Measurements from ENCODE around the gene LZTS3.
A peak's percentile ranks its signal among the peaks of the same experiment; 100 is the strongest.
"Not testable (repeated sequence)": the region's sequence is repeated elsewhere in the genome, so short reads cannot be mapped to it uniquely, and the experiment has no call there.

LZTS3 gene

GRCh38 chr20:3192226-3193015 is 19.1 kb upstream of the LZTS3 start:
- DNase-seq (ENCODE audit: low spot score), result no peak
- no peak for FAIRE-seq

- DNase-seq (ENCODE audit: low spot score) (no peak), FAIRE-seq (no peak)
These were observed 17.3 kb upstream of the LZTS3 start for GRCh38 chr20:3190681-3191111.

GRCh38 chr20:3189561-3190131 is 16.3 kb upstream of the LZTS3 start:
- DNase-seq (ENCODE audit: low spot score) (no peak), FAIRE-seq (no peak)

GRCh38 chr20:3188823-3189413 is 15.6 kb upstream of the LZTS3 start:
- DNase-seq (ENCODE audit: low spot score), result no peak
- no peak for FAIRE-seq

GRCh38 chr20:3187861-3188260 is 14.5 kb upstream of the LZTS3 start:
- DNase-seq (ENCODE audit: low spot score); FAIRE-seq: not testable (repeated sequence)

GRCh38 chr20:3183896-3184612 is 10.7 kb upstream of the LZTS3 start:
- no peak for DNase-seq (ENCODE audit: low spot score)
- FAIRE-seq, result no peak

GRCh38 chr20:3182429-3182828 is 9.1 kb upstream of the LZTS3 start:
- not testable (repeated sequence) for DNase-seq (ENCODE audit: low spot score); FAIRE-seq

- DNase-seq (ENCODE audit: low spot score) (no peak), FAIRE-seq (no peak)
These were observed 7.9 kb upstream of the LZTS3 start for GRCh38 chr20:3181270-3181669.

GRCh38 chr20:3180319-3180718 is 7.0 kb upstream of the LZTS3 start:
- DNase-seq (ENCODE audit: low spot score) (no peak), FAIRE-seq (no peak)

- FAIRE-seq (no peak), DNase-seq (ENCODE audit: low spot score) (no peak)
These were observed 4.6 kb upstream of the LZTS3 start for GRCh38 chr20:3177746-3178485.

- DNase-seq (ENCODE audit: low spot score) (no peak), FAIRE-seq (no peak)
These were observed 1.9 kb upstream of the LZTS3 start for GRCh38 chr20:3175270-3175669.

- FAIRE-seq, result no peak
- no peak for DNase-seq (ENCODE audit: low spot score)
These were observed 1.3 kb upstream of the LZTS3 start for GRCh38 chr20:3174442-3175261.

- FAIRE-seq (no peak), DNase-seq (ENCODE audit: low spot score) (peak; percentile 98)
These were observed 477 bp upstream of the LZTS3 start for GRCh38 chr20:3173610-3174441.

- DNase-seq (ENCODE audit: low spot score) (no peak), FAIRE-seq (no peak)
These were observed 1.0 kb downstream of the LZTS3 start for GRCh38 chr20:3172126-3172932.

- DNase-seq (ENCODE audit: low spot score), result no peak
- no peak for FAIRE-seq
These were observed 1.8 kb downstream of the LZTS3 start for GRCh38 chr20:3171391-3172125.

GRCh38 chr20:3168829-3169590 is 4.3 kb downstream of the LZTS3 start:
- FAIRE-seq (no peak), DNase-seq (ENCODE audit: low spot score) (no peak)

Measured in urothelium cell line (cell line).